K562 (cell line): ENCODE results near the gene BHLHE40. TPM values are rescaled to one million over a fixed set of nuclear protein-coding genes. Genes with fewer than 3 reads are reported as not detected.

ENCODE experiments used
- HNRNPH1 ChIP-seq: fragments of 200-400 bp; formaldehyde crosslinking; optimal IDR thresholded peaks from 2 replicates; pipeline ENCODE3; 2017; ENCODE audit warnings: low read depth, mild to moderate bottlenecking, low read length, moderate library complexity
- L3MBTL2 ChIP-seq: fragments of 450-650 bp; IDR thresholded peaks from 2 replicates; pipeline ENCODE4 v1.6.1; 2016; ENCODE audit warnings: mild to moderate bottlenecking, moderate library complexity
- MBD1 ChIP-seq: fragments of 250-450 bp; sonication (Bioruptor Pico); IDR thresholded peaks from 2 replicates; pipeline ENCODE4 v1.8.0; 2022; ENCODE audit warnings: inconsistent platforms
- PML ChIP-seq: IDR thresholded peaks from 2 replicates; pipeline ENCODE4 v1.6.1; 2012; ENCODE audit warnings: low read length, inconsistent platforms
- SP1 ChIP-seq: sonication (generic); formaldehyde crosslinking; IDR thresholded peaks from 2 replicates; pipeline ENCODE4 v1.8.1; 2022; ENCODE audit warnings: mild to moderate bottlenecking, missing genetic modification reagents
- TEAD1 ChIP-seq, 2 experiments: fragments of 450-650 bp in 1 of 2; sonication (generic) in 1 of 2; formaldehyde crosslinking; IDR thresholded peaks; 2 replicates each; pipeline versions ENCODE4 v1.4.0 to v1.8.0; 2020 to 2022; ENCODE audit warnings: mild to moderate bottlenecking in 2 of 2, missing genetic modification reagents in 1 of 2
- TEAD2 ChIP-seq: fragments of 450-650 bp; IDR thresholded peaks from 2 replicates; pipeline ENCODE4 v1.6.1; 2016; ENCODE audit warnings: missing genetic modification characterization, control low read depth, missing compliant biosample characterization
- ZBTB7A ChIP-seq: IDR thresholded peaks from 2 replicates; pipeline ENCODE4 v1.6.1; 2011; ENCODE audit warnings: low read depth, mild to moderate bottlenecking, low read length, moderate library complexity, borderline replicate concordance; ENCODE audit not compliant: control insufficient read depth
- ZNF184 ChIP-seq: sonication (generic); formaldehyde crosslinking; IDR thresholded peaks from 2 replicates; pipeline ENCODE4 v1.5.0; 2020; ENCODE audit warnings: missing genetic modification reagents
- ZNF408 ChIP-seq: fragments of 250-450 bp; sonication (Bioruptor Pico); IDR thresholded peaks from 2 replicates; pipeline ENCODE4 v1.4.0; 2020; ENCODE audit warnings: low read depth, mild to moderate bottlenecking, moderate library complexity
- ZNF830 ChIP-seq: fragments of 250-450 bp; sonication (Bioruptor Pico); IDR thresholded peaks from 2 replicates; pipeline ENCODE4 v1.5.0; 2021; ENCODE audit warnings: mild to moderate bottlenecking
- polyA plus RNA-seq, 8 experiments: library from polyadenylated mRNA; depleted of rRNA in 4 of 8; stranded (reverse) in 5 of 8; unstranded in 3 of 8; fragments of >200 nt; fragmentation: Nextera tagmentation in 2 of 8; fragmentation: Illumina TruSeq in 1 of 8; extraction: Ambion mirVana in 2 of 8; extraction: Trizol in 1 of 8; gene quantifications; 2 replicates each; pipeline versions ENCODE4 v1.2.1 to v1.2.3, GENCODE V29; 2011 to 2014; ENCODE audit warnings: inconsistent platforms in 1 of 8, missing spikeins in 1 of 8
- total RNA-seq, 7 experiments: library from RNA; depleted of rRNA in 6 of 7; stranded (reverse); fragments of >200 nt in 6 of 7; fragmentation: Illumina TruSeq in 2 of 7; extraction: Trizol in 2 of 7; gene quantifications; 2 replicates each; pipeline versions ENCODE4 v1.2.1 to v1.2.3, GENCODE V29; 2011 to 2021; ENCODE audit warnings: low replicate concordance in 1 of 7

The BHLHE40 gene
- total and polyA plus RNA-seq, 9 of the 15 experiments (the other 6 are each of a cell fraction or from before 2014, with no cell fraction given): 12.0 to 83.9 (median 31.4) TPM

GRCh38 chr3:4984511-4984864, 5.3 kb downstream of the BHLHE40 start (continued):
- TF ChIP-seq ZNF408 (CRISPR knock-in tag): no peak
- no peak for TF ChIP-seq L3MBTL2
- TF ChIP-seq ZBTB7A: no peak
- TF ChIP-seq HNRNPH1: no peak
- no peak for TF ChIP-seq TEAD1 (CRISPR knock-in tag; IDR thresholded peaks at IDR 0.05)
- TF ChIP-seq ZNF184 (CRISPR knock-in tag): no peak
- no peak for TF ChIP-seq TEAD2 (tag)
- no peak for TF ChIP-seq MBD1 (CRISPR knock-in tag)
- no peak for TF ChIP-seq SP1 (CRISPR knock-in tag)
- TF ChIP-seq PML: no peak
- TF ChIP-seq ZNF830 (CRISPR knock-in tag): peak; percentile 93; the same call in 1 of the 2 replicates
